BJ (cell line): Measurements from ENCODE around the gene GYS2. TPM values are rescaled to one million over a fixed set of nuclear protein-coding genes. Genes with fewer than 3 reads are reported as not detected.
"Not testable (repeated sequence)": the region's sequence is repeated elsewhere in the genome, so short reads cannot be mapped to it uniquely, and the experiment has no call there.

Experiments
- CTCF ChIA-PET: fragments of 350-600 bp; formaldehyde crosslinking; extraction: SDS; loops from one replicate; lab custom pipeline; 2021; ENCODE audit warnings: antibody characterized with exemption, inconsistent platforms; lab: Yijun Ruan, JAX
- POLR2A ChIA-PET: fragments of 300-600 bp; sonication (Branson Sonifier 250); formaldehyde crosslinking; extraction: SDS; loops from one replicate; lab custom pipeline; 2021; ENCODE audit warnings: antibody characterized with exemption; lab: Charles Lee
- DNase-seq: peaks from one replicate; pipeline ENCODE4 v3.0.0-alpha.2; 2011; ENCODE audit warnings: low read depth
- H3K27me3 ChIP-seq: 2 replicates; pipeline ENCODE4 v1.6.0; 2011; ENCODE audit warnings: low read length; ENCODE audit not compliant: control insufficient read depth, insufficient read depth
- H3K36me3 ChIP-seq: 2 replicates; pipeline ENCODE4 v1.5.1; 2011; ENCODE audit warnings: low read length; ENCODE audit not compliant: control insufficient read depth, insufficient read depth
- H3K4me3 ChIP-seq: 2 replicates; pipeline ENCODE4 v1.5.1; 2011; ENCODE audit warnings: low read depth, mild to moderate bottlenecking, control low read depth, low read length
- CTCF ChIP-seq: IDR thresholded peaks from 2 replicates; pipeline ENCODE4 v1.5.1; 2011; ENCODE audit warnings: low read depth, mild to moderate bottlenecking, control low read depth, inconsistent platforms, low read length, moderate library complexity; ENCODE audit not compliant: insufficient read depth
- polyA plus RNA-seq: library from polyadenylated mRNA; depleted of rRNA; stranded (reverse); fragments of >200 nt; gene quantifications from 2 replicates; pipeline ENCODE4 v1.2.3, GENCODE V29; 2011

Gene GYS2
- polyA plus RNA-seq, 1 experiment: not detected

DNA sequence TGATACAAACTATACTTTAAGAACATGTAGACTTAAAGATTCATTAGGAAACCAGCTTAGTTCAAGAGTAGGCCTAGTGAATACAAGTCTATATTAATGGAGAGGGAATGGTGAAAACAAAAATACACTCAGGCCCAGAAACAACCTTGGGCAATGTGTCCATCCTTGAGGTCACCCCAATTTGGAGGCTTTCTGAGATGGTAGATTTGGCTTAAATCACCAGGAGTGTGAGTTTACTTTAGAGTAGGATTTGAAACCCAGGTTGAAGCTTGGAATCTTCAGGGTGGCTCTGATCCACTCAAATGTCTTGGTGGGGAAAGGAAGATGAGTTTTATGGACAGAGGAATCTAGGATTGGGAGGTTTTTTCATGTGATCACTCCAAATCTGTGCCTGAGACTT, 42.5 kb upstream of the GYS2 start:
- Histone ChIP-seq H3K27me3 (no peaks in the 10 kb centered on the region), H3K4me3 (no peak overlapping the region), H3K36me3 (peaks cover 8% of the 10 kb centered on the region)
- ChIA-PET CTCF (interaction anchor here (1.1 to 1.3 kb wide), 2 partner anchors 17 to 33 kb away, joined by 3 read pairs; no protein-coding TSS in a partner anchor), POLR2A (interaction anchor here (0.7 kb wide), 1 partner anchor 812 kb away, joined by 3 read pairs; no protein-coding TSS in a partner anchor)
- TF ChIP-seq CTCF: no peak
- DNase-seq: no peak

- H3K4me3 ChIP-seq, POLR2A ChIA-PET, H3K36me3 ChIP-seq, H3K27me3 ChIP-seq, DNase-seq, CTCF ChIA-PET: not testable (repeated sequence)
Measured at GRCh38 chr12:21645041-21645500, 40.4 kb upstream of the GYS2 start.

- Histone ChIP-seq H3K36me3 (peaks cover 7% of the 10 kb centered on the region), H3K27me3 (no peaks in the 10 kb centered on the region), H3K4me3 (no peak overlapping the region)
- CTCF ChIA-PET: no interaction called here
- POLR2A ChIA-PET: no interaction called here
- DNase-seq: no peak
- TF ChIP-seq CTCF: no peak
Measured at GRCh38 chr12:21644516-21644915, 39.9 kb upstream of the GYS2 start.

DNA sequence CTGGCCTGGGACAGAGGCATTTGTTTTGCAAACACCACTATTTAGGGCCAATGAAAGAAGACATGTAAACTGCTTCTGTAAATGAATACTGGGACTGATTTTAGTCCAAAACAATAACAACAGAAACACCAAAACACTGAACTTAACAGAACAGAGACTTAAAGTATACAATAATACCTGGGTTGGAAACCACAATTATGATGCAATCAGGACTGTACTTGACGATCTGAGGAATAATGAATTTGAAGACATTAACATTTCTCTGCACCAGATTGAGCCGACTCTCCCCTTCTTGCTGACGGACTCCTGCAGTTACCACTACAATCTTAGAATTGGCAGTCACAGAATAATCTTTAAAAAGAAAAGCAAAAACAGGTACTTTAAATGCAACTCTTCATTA, 39.1 kb upstream of the GYS2 start:
- CTCF ChIA-PET: interaction anchor here (1.5 kb wide), 1 partner anchor 19 kb away, joined by 3 read pairs; no protein-coding TSS in a partner anchor

DNA sequence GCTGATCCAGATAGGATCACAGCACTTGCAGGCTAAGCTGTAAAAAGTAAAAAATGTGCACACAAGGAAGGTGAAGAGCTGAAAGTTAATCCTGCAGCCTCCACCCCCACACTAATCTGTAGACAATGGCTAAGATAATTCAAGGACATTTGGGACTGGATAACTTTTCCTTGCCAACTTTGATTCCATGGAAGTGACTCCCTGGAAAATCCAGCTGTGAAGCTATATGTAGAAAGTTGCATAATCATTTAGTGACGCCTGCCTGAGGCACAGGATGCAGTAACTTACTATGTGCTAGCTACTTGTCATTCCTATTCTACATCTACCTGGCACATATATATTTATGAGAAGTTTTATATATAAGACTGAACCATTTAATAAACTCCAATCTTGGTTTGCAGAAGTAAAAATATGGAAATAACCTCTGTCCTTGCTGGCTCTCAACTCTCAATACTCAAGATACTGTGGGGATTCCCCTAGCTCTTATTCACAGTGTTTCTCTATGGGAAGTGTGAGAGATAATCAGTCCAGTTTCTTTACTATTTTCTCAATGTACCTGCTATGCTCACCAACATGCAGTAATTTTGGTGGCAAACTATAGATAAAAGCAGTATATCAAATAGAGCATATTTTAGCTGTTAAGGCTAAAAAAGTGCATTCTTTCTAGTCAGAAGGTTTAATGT, 38.2 kb upstream of the GYS2 start:
- TF ChIP-seq CTCF: no peak
- CTCF ChIA-PET: interaction anchor here (1.5 kb wide), 1 partner anchor 20 kb away, joined by 3 read pairs; no protein-coding TSS in a partner anchor
- H3K4me3 ChIP-seq: no peak overlapping the region
- DNase-seq: no peak
- no peaks in the 10 kb centered on the region for H3K27me3 ChIP-seq
- H3K36me3 ChIP-seq: peaks cover 7% of the 10 kb centered on the region
- POLR2A ChIA-PET: interaction anchor here (0.6 kb wide), 2 partner anchors 15 to 189 kb away, joined by 3 to 4 read pairs; no protein-coding TSS in a partner anchor

More for the DNA sequence above, 39.1 kb upstream of the GYS2 start:
- POLR2A ChIA-PET: no interaction called here
- Histone ChIP-seq H3K27me3 (no peaks in the 10 kb centered on the region), H3K4me3 (no peak overlapping the region), H3K36me3 (peaks cover 7% of the 10 kb centered on the region)
- TF ChIP-seq CTCF: no peak
- DNase-seq: no peak
